T1000 (cell line): ENCODE data around the gene CHD3.
A peak's percentile ranks its signal among the peaks of the same experiment; 100 is the strongest.

ENCODE experiments used
- DNase-seq: peaks from one replicate; lab custom pipeline; 2025; ENCODE audit warnings: mixed read lengths; lab: John Stamatoyannopoulos, UW

Gene CHD3

DNA sequence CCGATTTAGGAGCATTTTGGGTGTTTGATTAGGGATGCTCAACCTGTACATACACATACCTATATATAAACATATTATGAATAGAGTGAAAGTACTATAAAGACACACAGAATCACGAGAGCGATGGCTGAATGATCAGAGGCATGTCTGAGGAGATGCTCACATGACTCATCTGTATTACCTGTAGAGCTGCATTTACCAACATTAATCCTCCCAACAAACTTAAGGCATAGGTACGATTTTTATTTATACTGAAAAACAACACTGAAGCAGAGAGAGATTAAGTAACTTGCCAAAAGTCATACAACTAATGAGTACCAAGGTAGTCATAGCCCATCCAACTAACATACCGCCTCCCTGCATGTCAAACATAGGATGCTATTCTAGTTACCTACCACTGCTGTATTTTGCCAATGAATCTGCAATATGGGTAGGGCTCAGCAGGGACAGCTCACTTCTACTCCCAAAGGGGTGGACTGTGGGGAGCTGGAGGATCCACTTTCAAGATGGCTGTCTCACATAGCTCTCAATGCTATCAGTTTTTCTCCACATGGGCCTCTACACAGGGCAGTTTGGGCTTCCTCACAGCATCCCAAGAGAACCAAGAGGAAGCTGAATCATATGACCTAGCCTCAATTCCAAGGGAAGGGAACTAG lies 23.5 kb upstream of the CHD3 start:
- DNase-seq = no peak

DNA sequence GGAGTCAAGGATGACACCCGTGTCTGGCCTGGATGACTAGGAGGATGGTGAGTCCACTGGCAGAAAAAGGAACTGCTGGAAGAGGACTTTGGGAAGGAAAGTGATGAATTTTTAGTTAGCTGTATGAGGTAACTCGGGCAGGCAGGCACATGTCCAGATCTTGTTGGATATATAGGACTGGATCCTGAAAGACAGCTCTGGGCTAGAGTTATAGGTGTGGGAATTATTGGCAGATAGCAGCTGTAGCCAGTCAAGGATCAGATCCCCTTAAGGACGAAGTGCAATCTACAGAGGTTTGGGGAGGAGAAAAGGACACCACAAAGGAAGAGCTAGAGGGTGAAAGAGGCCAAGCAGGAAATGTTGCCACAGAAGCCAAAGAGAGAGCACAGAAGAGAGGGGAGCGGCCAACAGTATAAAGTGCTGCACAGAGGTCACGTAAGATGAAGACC lies 20.7 kb upstream of the CHD3 start:
- DNase-seq = no peak

DNA sequence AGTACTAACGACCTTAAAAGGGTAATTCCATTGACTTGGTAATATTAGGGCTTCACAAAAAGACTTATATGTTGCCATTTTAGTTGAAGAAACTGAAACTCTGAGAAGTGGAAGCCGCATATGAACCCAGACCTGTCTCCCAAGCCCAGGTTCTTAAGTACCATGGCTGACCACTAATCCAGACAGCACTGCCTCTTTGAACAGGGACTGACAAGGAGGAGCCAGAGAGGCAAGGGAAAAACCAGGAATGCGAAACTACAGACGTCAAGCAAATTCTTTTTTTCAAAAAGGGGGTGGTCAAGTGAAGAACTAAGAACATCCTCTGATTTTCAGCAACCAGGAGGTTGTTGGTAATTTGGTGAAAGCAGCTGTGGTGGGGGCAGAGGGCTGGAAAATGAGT lies 15.5 kb upstream of the CHD3 start:
- no peak for DNase-seq

DNA sequence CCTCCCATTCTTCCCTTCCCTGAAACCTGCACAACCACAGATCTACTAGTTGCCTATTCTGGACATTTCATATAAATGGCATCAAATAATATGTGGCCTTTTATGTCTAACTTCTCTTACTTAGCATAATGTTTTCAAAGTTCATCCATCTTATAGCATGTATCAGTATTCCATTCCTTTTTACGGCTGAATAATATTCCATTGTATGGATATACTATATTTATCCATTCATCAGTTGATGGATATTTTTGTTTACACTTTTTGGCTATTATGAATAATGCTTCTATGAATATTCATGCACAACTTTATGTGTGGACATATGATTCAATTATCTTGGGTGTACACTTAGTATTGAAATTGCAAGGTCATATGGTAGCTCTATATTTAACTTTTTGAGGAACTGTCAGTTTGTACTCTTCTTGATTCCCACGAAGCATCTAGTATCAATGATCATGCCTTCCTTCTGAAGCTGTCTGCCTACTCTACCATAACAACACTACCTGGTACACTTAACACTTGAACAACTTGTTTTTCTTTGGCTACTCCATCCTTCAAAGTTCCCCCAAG lies 12.7 kb upstream of the CHD3 start:
- no peak for DNase-seq

DNA sequence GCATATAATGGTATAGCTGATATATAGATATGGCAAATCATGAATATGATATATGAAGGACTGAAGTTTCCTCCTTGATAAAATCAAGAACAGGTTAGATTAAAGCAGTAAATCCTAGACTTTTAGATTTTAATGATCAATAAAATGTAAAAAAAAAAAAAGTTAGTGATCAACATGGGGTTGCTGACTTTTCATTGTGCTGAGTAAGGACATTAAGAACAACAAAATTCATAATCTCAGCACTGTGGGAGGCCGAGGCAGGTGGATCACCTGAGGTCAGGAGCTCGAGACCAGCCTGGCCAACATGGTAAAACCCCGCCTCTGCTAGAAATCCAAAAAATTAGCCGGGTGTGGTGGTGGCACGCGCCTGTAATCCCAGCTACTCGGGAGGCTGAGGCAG lies 10.4 kb upstream of the CHD3 start:
- no peak for DNase-seq

DNA sequence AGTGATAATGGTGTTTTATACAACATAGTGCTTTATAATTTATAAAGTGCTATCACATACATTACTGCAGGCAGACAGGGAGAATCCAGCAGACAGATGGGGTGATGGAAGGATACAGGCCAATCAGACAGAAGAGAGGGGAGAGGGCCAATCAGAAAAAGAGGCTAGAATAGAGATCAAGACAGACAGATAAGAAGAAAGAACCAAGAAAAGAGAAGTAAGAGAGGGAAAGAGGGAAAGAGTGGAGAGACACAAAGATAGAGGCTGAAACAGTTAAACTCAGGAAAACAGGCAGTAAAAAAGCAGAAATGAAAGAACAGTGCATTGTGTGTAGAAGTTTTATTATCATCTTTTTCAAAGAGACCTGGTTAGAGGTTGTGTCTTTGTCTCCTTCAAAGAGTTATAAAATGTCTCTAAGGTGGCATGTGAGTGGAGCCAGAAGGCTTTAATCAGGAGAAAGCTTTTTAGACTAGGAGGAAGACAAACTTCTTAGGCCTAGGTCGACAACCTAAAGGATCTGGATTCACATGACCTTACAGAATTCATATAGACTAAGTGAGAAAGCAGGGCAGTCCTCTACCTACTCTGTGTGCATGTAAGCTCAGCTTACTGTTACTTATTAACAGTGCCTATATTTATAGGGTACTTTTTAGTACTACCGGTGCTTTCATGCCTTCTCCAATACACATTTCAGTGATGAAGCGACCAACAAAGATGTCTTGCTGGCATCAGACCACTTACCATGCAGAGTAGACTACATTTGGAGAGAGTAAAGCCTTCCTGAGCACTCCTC lies 8.3 kb upstream of the CHD3 start:
- no peak for DNase-seq

DNA sequence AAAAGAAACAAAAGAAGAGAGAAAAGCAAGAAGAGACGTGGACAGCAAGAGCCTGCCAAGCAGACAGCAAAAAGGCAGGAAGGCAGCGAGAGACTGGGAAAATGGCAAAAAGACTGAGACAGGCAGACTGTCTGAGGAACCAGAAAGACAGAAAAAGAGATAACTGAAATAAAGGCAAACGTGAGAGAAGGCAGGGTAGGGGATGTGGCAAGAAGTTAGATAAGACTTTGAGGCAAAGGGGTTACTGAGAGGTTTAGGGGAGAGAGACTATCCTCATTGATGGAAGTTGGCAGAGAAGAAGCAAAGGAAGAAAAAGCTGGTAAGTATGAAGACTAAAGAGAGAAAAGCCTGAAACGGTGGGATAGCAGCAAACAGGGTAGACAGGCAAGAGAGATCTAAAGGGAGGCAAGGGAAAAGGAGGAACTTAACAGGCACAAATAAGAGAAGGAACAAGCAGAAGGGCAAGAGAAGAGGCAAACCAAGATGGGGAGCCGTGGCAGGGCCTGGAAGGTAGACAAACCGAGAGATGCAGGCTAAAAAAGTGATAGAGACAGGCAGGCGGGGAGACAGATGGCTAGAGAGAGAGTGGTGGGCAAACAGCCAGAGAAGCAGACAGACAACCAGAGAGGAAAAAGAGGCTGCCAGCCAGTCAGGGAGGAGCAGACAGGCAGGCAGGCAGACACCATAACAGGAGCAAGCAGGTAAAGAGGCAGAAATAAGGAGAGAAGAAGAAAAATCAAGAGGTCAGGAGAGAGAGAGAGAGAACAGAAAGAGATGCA lies 7.1 kb upstream of the CHD3 start:
- no peak for DNase-seq

DNA sequence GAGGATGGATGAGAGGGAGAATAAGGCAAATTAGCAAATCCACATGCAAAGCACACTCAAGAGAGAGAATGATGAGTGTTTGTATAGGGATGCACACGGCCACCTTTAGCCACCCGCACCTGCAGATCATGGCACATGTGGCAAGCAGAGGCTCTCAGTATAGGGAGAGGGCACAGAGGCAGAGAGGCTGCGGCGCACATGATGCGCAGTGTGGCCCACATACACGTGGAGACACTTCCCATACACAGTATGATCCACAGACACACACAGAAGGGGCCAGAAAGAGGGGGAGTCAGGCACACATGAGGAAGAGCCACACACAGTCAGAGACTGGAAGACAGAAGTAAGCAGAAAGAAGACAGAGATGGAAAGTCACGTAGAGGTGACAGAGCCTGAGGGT lies 6.5 kb upstream of the CHD3 start:
- DNase-seq = no peak

DNA sequence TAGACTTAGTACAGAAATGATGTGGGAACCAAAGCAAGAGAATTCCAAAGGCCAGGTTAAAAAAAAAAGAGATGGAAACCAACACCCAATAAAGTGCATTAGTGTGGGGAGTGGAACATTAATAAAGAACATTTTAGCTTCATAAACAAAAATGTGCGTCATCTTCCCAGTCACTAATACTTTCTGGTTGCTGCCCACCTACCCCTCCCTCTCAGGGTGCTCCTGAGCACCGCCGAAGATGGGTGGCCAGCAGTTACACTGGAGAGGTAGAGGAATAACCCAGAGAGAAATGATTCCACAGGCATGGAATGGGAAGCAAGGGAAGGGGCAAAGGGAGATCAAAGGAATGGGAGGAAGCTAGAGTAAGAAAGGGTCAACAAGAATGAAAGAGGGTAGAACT lies 6.0 kb upstream of the CHD3 start:
- DNase-seq = no peak

DNA sequence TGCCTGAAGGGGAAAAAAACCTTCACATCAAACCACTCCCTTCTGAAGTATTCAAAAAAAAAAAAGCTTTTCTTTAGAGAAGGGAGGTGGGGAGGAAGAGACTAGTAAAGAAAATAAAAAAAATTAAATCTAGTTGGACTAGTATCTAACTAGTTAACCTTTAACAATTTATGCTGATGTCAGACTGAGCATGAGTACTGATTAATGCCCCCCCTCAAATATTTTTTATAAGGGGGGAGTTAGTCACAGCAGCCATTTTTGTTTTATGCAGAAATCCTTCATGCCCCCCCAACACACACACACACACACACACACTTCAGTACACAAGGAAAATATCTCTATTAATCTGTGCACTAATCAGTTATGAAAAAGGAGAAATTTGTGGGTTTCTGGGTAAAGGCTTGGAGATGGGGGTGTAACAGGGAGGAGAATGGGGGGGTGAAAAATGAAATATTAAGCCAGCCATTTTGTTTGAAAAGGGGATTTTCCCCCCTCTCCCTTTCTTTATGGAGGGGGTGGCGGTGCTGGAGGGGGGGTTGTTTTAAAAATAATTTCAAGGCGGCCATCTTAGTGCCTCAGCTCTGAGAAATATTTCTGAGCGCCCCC lies 4.7 kb upstream of the CHD3 start:
- DNase-seq = no peak

DNA sequence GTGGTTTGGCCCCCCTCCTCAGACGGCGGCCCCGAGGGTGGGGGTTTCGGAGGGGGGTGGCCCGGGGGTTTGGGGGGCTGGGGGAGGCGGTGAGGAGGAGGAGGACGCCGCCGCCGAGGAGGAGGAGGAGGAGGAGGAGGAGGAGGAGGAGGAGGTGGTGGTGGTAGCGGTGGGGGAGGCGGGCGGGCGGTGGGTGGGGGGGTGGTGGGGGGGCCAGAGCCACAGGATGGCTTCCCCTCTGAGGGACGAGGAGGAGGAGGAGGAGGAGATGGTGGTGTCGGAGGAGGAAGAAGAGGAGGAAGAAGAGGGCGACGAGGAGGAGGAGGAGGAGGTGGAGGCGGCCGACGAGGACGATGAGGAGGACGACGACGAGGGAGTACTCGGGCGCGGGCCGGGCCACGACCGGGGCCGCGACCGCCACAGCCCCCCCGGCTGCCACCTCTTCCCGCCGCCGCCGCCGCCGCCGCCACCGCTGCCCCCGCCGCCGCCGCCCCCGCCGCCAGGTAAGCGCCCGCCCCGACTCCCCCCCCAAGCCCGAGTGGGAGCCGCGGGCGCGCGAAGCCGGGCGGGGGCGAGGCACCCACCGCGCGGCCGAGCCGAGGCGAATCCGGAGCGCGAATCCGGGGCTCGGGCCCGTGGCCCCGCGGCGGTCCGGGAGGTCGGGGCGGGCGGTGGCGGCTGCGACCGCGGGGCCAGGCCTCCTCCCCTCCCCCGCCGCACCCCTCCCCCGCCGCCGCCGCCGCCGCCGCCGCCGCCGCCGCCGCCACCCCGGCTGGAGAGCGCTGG lies 3.8 kb upstream of the CHD3 start:
- DNase-seq = no peak

DNA sequence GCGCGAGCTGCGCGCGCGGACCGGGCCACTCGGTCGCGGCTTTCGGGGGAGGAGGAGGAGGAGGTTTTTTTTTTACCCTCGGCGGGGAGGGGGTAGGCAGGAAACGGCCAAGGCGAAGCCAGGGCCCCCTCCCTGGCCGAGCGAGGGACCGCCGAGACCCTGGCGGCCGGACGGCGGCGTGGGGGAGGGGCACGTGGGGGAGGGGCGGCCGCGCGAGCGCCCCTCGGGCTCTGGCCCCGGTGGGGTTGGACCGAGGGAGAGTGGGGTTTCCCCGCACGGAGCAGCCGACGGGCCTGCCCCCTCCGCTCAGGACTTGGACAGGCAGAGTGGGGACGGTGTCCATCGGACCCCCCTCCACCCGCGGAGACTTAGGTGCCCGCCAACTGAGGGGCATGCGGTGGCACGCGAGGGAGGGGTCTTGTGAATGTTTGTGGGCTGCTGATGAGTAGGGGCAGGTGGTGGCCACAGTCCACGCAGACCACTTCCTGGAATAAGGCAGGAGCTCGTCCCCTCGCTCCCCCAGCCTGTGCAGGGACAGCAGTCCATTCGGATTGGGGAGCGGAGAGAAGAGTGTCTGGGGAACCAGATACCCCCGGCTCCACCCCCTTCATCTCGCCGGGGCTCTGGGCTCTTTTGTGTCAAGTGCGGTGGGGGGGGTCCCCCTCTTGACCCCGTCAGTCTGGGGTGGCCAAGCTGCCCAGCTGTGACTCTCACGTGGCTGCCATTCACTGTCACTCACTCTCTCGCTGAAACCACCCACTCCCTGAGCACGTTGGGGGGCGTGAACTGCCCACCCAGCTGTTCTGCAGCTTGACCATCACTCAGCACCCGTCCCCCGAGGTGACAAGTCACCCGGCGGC lies 3.0 kb upstream of the CHD3 start:
- DNase-seq = peak; percentile 21

DNA sequence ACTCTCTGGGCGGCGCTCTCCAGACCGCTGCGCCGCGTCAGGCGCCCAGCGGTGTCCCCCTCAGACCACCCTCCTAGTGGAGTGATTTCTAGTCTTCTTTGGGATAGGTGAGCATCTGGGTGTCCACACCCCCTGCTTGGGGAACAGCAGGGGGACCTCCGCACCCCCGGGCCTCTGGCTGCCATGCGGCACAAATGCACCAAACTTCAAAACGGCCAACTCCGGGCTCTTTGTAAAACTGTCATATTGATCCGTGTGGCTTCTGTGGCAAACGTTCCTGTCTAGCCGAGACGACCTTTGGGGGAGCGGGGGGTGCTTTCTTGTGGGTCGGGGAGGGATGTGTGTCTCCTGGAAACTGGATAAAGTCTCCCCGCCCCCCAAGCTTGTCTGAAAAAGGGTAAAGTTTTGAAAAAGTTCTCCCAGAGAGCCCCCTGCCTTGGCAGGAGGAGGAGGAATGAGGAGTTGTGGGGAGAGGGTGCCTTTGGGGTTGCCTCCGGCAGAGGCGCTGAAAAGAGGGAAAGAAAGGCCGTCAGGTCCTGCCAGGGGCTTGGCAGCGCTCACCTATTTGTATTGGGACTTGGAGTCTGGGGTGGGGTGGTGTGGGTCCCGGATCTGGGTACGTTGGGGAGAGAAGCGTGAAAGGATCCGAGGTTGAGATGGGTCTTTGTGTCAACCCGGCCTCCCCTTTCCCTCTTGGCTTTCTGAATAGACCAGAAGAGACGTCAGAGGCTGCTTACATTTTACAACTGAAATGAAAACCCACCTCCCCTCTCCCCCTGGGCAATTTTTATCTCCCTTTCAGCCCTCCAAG lies 2.2 kb upstream of the CHD3 start:
- no peak for DNase-seq

DNA sequence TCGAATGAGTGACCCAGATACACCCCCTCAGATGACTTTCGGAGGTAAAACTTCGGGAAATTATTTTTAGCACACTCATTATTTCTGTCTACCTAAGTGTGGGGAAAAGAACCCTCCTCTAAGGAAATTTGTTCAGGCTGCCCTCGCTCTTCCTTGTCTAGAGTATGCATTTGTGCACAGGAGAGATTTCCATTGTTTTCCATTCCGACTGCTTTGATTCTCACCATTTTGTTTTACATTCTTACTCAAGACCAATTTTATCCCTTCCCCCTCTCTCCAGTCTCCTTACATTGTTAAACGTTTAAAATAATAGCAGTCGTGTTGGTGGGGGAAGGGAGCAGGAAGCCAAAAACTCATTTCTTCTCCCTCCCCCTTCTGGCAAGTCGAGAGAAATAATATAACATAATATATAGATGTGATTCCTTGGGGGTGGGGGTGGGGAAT lies 1.5 kb upstream of the CHD3 start:
- DNase-seq = no peak

DNA sequence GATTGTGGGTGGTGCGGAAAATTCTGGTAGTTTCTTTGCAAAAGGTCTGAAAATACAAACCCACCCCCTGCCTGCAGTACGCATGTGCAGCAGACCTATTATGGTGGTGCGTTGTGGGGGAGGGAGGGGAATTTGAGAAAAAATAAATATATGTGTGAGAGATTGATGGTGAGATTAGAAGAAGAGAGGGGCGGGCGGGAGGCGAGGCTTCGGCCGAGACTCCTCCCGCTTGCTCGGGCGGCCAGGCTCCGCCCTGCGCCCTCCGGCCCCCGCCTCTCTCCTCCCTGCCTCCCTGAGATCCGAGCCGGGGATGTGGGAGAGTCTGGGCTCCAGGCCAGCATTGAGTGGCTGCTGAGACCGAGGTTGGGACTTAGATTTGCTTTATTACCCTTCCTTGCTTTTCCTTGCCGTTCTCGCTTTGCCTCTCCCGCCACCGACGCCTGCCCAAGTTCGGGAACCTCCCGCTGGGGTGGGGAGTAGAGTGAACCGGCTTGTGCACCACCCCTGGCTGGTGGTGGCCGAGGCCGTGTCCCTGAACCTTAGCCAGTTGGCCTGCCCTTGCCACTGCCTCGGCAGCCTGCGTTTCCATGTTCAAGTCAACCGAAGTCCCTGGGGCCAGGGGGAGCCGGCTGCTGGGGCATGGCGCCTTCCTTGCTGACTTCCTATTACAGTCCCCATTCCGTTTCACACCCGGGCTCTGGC lies 956 bp upstream of the CHD3 start:
- peak; percentile 91 for DNase-seq

DNA sequence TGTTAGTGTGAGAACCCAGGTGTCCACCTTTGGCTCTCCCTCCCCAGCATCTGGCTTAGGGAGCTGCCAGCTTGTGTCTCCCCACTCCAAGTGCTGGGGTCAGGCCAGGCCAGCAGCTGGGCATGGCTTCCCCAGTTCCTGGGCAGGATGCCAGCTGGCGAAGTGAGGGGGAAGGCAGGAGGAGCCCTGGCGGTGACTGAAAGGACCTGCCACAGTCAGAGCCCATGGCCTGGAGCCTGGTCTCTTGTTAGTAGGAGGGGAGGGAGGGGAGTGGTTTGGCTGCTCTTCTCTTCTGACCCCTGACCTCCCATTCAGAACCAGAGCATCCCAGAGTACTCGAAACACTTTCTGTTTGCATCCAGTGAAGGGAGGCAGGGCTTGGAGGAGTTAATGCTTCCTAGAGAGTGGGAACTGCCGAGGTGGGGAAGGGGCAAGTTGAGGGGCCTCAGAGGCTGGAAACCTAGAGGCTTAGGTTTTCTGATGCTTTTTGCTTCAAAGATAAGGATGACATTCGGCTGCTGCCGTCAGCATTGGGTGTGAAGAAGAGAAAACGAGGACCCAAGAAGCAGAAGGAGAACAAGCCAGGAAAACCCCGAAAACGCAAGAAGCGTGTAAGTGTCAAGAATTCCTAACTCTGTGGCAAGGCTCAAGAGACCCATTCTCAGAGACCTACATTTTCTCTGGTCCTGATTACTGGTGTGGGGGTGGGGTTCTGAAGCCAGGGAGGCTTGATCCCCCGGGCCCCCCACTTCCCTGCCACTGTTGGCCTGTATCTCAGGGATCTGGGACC lies 772 bp downstream of the CHD3 start:
- DNase-seq = peak; percentile 80

DNA sequence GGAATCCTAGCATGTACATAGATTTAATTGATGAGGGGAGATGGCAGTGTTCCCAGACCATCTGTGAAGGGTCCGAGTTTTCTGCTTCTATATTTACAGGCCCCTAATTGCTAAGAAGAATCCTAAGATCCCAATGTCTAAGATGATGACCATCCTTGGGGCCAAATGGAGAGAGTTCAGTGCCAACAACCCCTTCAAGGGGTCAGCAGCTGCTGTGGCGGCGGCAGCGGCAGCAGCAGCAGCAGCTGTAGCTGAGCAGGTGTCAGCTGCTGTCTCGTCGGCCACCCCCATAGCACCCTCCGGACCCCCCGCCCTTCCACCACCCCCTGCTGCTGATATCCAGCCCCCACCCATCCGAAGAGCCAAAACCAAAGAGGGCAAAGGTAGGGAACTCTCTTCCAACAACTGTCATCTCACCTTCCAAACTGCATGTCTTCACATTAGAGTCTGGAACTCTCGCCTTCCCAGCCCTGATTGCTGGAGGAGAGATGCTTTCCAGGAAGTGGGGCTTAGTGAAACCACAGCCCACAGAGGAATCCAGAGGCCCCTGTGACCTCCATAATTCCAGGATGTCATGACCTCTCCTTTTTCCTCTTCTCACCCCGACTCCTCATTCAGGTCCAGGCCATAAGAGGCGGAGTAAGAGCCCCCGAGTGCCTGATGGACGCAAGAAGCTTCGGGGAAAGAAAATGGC lies 4.7 kb downstream of the CHD3 start:
- no peak for DNase-seq
